ENCODE data around the gene LRRC63. TPM values are rescaled to one million over a fixed set of nuclear protein-coding genes. Genes with fewer than 3 reads are reported as not detected.
A peak's percentile ranks its signal among the peaks of the same experiment; 100 is the strongest.

The LRRC63 gene
- polyA plus RNA-seq, 3 donors: 0.36 TPM; not detected in 2

- intact Hi-C loops (cut with micrococcal nuclease): loop anchor here in 1 of 2 donors (10.0 kb wide), 1 partner anchor 227 kb away; no protein-coding TSS in a partner anchor
- WGBS (ENCODE audit: insufficient coverage): no CpG with 5 or more reads among the region's 5 CpGs
Observed at GRCh38 chr13:46178143-46178542, 33.6 kb upstream of the LRRC63 start.

GRCh38 chr13:46178821-46179220 lies 32.9 kb upstream of the LRRC63 start:
- H3K27ac Mint-ChIP-seq: peak overlapping the region; percentile 90 to 99 (median 97)
- H3K27me3 Mint-ChIP-seq (ENCODE audit: low read depth in 3 of 3): peaks cover 0 to 3% (median 0%) of the 10 kb centered on the region in 3 donors
- Histone ChIP-seq H3K36me3 (replicated peaks in 1 of 2; ENCODE audit: control insufficient read depth in 1 of 2, insufficient read depth in 2 of 2, low read length in 2 of 2) (peaks cover 8 to 22% of the 10 kb centered on the region in 2 donors), H3K27ac (ENCODE audit: low read depth in 1 of 2, low read length in 2 of 2) (peak overlapping the region in 1 of 2 donors; percentile 95), H3K9ac (ENCODE audit: insufficient read depth, low read length, poor library complexity, severe bottlenecking) (peak overlapping the region; percentile 22), H3K4me3 (replicated peaks in 1 of 3; ENCODE audit: low read depth in 2 of 3, low read length in 3 of 3) (peak overlapping the region; percentile 61 to 98 (median 98)), H3K79me2 (ENCODE audit: insufficient read depth, low read length) (peaks cover 100% of the 10 kb centered on the region), H3K4me2 (replicated peaks; ENCODE audit: extremely low read depth, low read length, poor library complexity, severe bottlenecking) (peak overlapping the region; percentile 97), H2AFZ (ENCODE audit: insufficient read depth, low read depth, low read length, poor library complexity, severe bottlenecking) (no peak overlapping the region), H3K9me3 (replicated peaks in 1 of 2; ENCODE audit: control insufficient read depth in 1 of 2, insufficient read depth in 1 of 2, low read length in 2 of 2) (no peaks in the 10 kb centered on the region), H4K20me1 (ENCODE audit: insufficient read depth, low read length) (peaks cover 69% of the 10 kb centered on the region), H3K27me3 (ENCODE audit: control insufficient read depth in 2 of 2, insufficient read depth in 2 of 2, low read length in 2 of 2) (no peaks in the 10 kb centered on the region), H3K4me1 (ENCODE audit: control insufficient read depth in 1 of 2, insufficient read depth in 2 of 2, low read length in 2 of 2) (peaks cover 52 to 76% of the 10 kb centered on the region in 2 donors)
- DNase-seq: no peak
- intact Hi-C loops (cut with micrococcal nuclease): loop anchor here in 1 of 2 donors (10.0 kb wide), 1 partner anchor 226 kb away; no protein-coding TSS in a partner anchor
- peaks cover 0 to 4% (median 0%) of the 10 kb centered on the region in 7 donors for H3K9me3 Mint-ChIP-seq
- no peak for TF ChIP-seq CTCF (IDR thresholded peaks at IDR 0.05)
- peaks cover 34 to 47% of the 10 kb centered on the region in 2 donors for H3K36me3 Mint-ChIP-seq
- H3K4me3 Mint-ChIP-seq: peak overlapping the region; percentile 98 to 100
- H3K4me1 Mint-ChIP-seq: peaks cover 61% of the 10 kb centered on the region

More at GRCh38 chr13:46178143-46178542, 33.6 kb upstream of the LRRC63 start:
- Mint-ChIP-seq H3K4me3 (peak overlapping the region; percentile 82 to 98), H3K4me1 (peaks cover 61% of the 10 kb centered on the region), H3K27me3 (ENCODE audit: low read depth in 3 of 3) (peaks cover 0 to 4% (median 0%) of the 10 kb centered on the region in 3 donors), H3K27ac (peak overlapping the region; percentile 88 to 98 (median 96)), H3K9me3 (peaks cover 0 to 4% (median 0%) of the 10 kb centered on the region in 7 donors), H3K36me3 (peaks cover 39 to 54% of the 10 kb centered on the region in 2 donors)
- TF ChIP-seq CTCF (IDR thresholded peaks at IDR 0.05): no peak
- DNase-seq: peak; percentile 64 to 86 (median 81)
- H2AFZ ChIP-seq (ENCODE audit: insufficient read depth, low read depth, low read length, poor library complexity, severe bottlenecking): no peak overlapping the region
- no peaks in the 10 kb centered on the region for H3K9me3 ChIP-seq (replicated peaks in 1 of 2; ENCODE audit: control insufficient read depth in 1 of 2, insufficient read depth in 1 of 2, low read length in 2 of 2)
- H3K27me3 ChIP-seq (ENCODE audit: control insufficient read depth in 2 of 2, insufficient read depth in 2 of 2, low read length in 2 of 2): no peaks in the 10 kb centered on the region
- peak overlapping the region; percentile 97 for H3K4me2 ChIP-seq (replicated peaks; ENCODE audit: extremely low read depth, low read length, poor library complexity, severe bottlenecking)
- H3K79me2 ChIP-seq (ENCODE audit: insufficient read depth, low read length): peaks cover 100% of the 10 kb centered on the region
- H3K9ac ChIP-seq (ENCODE audit: insufficient read depth, low read length, poor library complexity, severe bottlenecking): peak overlapping the region; percentile 51
- H3K4me1 ChIP-seq (ENCODE audit: control insufficient read depth in 1 of 2, insufficient read depth in 2 of 2, low read length in 2 of 2): peaks cover 52 to 76% of the 10 kb centered on the region in 2 donors
- peaks cover 8 to 22% of the 10 kb centered on the region in 2 donors for H3K36me3 ChIP-seq (replicated peaks in 1 of 2; ENCODE audit: control insufficient read depth in 1 of 2, insufficient read depth in 2 of 2, low read length in 2 of 2)
- H4K20me1 ChIP-seq (ENCODE audit: insufficient read depth, low read length): peaks cover 76% of the 10 kb centered on the region
- peak overlapping the region; percentile 0 to 95 for H3K27ac ChIP-seq (ENCODE audit: low read depth in 1 of 2, low read length in 2 of 2)
- H3K4me3 ChIP-seq (replicated peaks in 1 of 3; ENCODE audit: low read depth in 2 of 3, low read length in 3 of 3): peak overlapping the region; percentile 61 to 98 (median 98)

Measured in CD14-positive monocyte (primary cell).